ENCODE measurements around the gene MNT.
A peak's percentile ranks its signal among the peaks of the same experiment; 100 is the strongest.

MNT gene

GRCh38 chr17:2427215-2427614 is 26.4 kb upstream of the MNT start:
- H2BK12ac ChIP-seq (ENCODE audit: low read length): no peak overlapping the region

GRCh38 chr17:2423271-2423670 is 22.4 kb upstream of the MNT start:
- Histone ChIP-seq H3K27me3 (ENCODE audit: control insufficient read depth in 3 of 3, insufficient read depth in 3 of 3, low read depth in 1 of 3, low read length in 3 of 3) (no peaks in the 10 kb centered on the region), H3K36me3 (replicated peaks in 1 of 2; ENCODE audit: control insufficient read depth in 2 of 2, insufficient read depth in 2 of 2, low read length in 2 of 2) (peaks cover 16 to 62% of the 10 kb centered on the region in 2 donors), H3K9ac (ENCODE audit: low read depth, low read length, poor library complexity) (no peak overlapping the region), H4K91ac (ENCODE audit: low read depth, low read length, poor library complexity) (no peak overlapping the region), H3K18ac (ENCODE audit: low read length) (no peak overlapping the region), H3K4me3 (ENCODE audit: low read length in 2 of 2) (no peak overlapping the region), H2BK12ac (ENCODE audit: low read length) (no peak overlapping the region), H3K23ac (ENCODE audit: low read depth, low read length, poor library complexity) (no peak overlapping the region), H4K8ac (ENCODE audit: low read depth, low read length) (no peak overlapping the region), H3K79me1 (ENCODE audit: low read depth, low read length) (no peaks in the 10 kb centered on the region), H2BK5ac (ENCODE audit: low read length) (no peak overlapping the region), H3K4me2 (ENCODE audit: insufficient read depth, low read length, poor library complexity, severe bottlenecking) (no peak overlapping the region), H3K4ac (ENCODE audit: low read length) (no peak overlapping the region), H2BK120ac (ENCODE audit: low read depth, low read length) (no peak overlapping the region), H3K9me3 (replicated peaks in 1 of 2; ENCODE audit: control insufficient read depth in 2 of 2, insufficient read depth in 1 of 2, low read depth in 1 of 2, low read length in 2 of 2) (no peaks in the 10 kb centered on the region), H3K14ac (ENCODE audit: low read length) (no peak overlapping the region), H2AK5ac (ENCODE audit: low read depth, low read length) (no peak overlapping the region), H2AFZ (ENCODE audit: low read length) (no peak overlapping the region), H2BK15ac (ENCODE audit: low read length) (no peak overlapping the region), H3K4me1 (ENCODE audit: control insufficient read depth in 2 of 2, insufficient read depth in 1 of 2, low read depth in 1 of 2, low read length in 2 of 2) (no peaks in the 10 kb centered on the region), H3K27ac (replicated peaks; ENCODE audit: low read length) (no peak overlapping the region)
- WGBS, 2 donors (ENCODE audit: extremely low coverage in 2 of 2, insufficient read length in 2 of 2, insufficient replicate concordance in 1 of 2): no CpG with 5 or more reads among the region's 6 CpGs
- DNase-seq (ENCODE audit: low spot score): no peak

More at GRCh38 chr17:2427215-2427614, 26.4 kb upstream of the MNT start:
- Histone ChIP-seq H3K27ac (replicated peaks; ENCODE audit: low read length) (no peak overlapping the region), H4K91ac (ENCODE audit: low read depth, low read length, poor library complexity) (no peak overlapping the region), H3K27me3 (ENCODE audit: control insufficient read depth in 3 of 3, insufficient read depth in 3 of 3, low read depth in 1 of 3, low read length in 3 of 3) (no peaks in the 10 kb centered on the region), H2AFZ (ENCODE audit: low read length) (no peak overlapping the region), H3K9me3 (replicated peaks in 1 of 2; ENCODE audit: control insufficient read depth in 2 of 2, insufficient read depth in 1 of 2, low read depth in 1 of 2, low read length in 2 of 2) (no peaks in the 10 kb centered on the region), H3K4me3 (ENCODE audit: low read length in 2 of 2) (no peak overlapping the region), H3K36me3 (replicated peaks in 1 of 2; ENCODE audit: control insufficient read depth in 2 of 2, insufficient read depth in 2 of 2, low read length in 2 of 2) (peaks cover 2 to 38% of the 10 kb centered on the region in 2 donors), H3K79me1 (ENCODE audit: low read depth, low read length) (no peaks in the 10 kb centered on the region), H3K4me1 (ENCODE audit: control insufficient read depth in 2 of 2, insufficient read depth in 1 of 2, low read depth in 1 of 2, low read length in 2 of 2) (no peaks in the 10 kb centered on the region), H2BK120ac (ENCODE audit: low read depth, low read length) (no peak overlapping the region), H3K4ac (ENCODE audit: low read length) (no peak overlapping the region), H4K8ac (ENCODE audit: low read depth, low read length) (no peak overlapping the region), H2BK15ac (ENCODE audit: low read length) (no peak overlapping the region), H2BK5ac (ENCODE audit: low read length) (no peak overlapping the region), H3K9ac (ENCODE audit: low read depth, low read length, poor library complexity) (no peak overlapping the region), H3K18ac (ENCODE audit: low read length) (no peak overlapping the region), H3K14ac (ENCODE audit: low read length) (no peak overlapping the region), H3K4me2 (ENCODE audit: insufficient read depth, low read length, poor library complexity, severe bottlenecking) (no peak overlapping the region), H3K23ac (ENCODE audit: low read depth, low read length, poor library complexity) (no peak overlapping the region), H2AK5ac (ENCODE audit: low read depth, low read length) (no peak overlapping the region)
- WGBS, 2 donors (ENCODE audit: extremely low coverage in 2 of 2, insufficient read length in 2 of 2, insufficient replicate concordance in 1 of 2): no CpG with 5 or more reads among the region's 2 CpGs
- no peak for DNase-seq (ENCODE audit: low spot score)

GRCh38 chr17:2421315-2422147 is 20.7 kb upstream of the MNT start:
- Histone ChIP-seq H2BK5ac (ENCODE audit: low read length) (no peak overlapping the region), H3K18ac (ENCODE audit: low read length) (no peak overlapping the region), H2BK120ac (ENCODE audit: low read depth, low read length) (no peak overlapping the region), H2BK15ac (ENCODE audit: low read length) (no peak overlapping the region), H3K23ac (ENCODE audit: low read depth, low read length, poor library complexity) (no peak overlapping the region), H2AFZ (ENCODE audit: low read length) (no peak overlapping the region), H3K9me3 (replicated peaks in 1 of 2; ENCODE audit: control insufficient read depth in 2 of 2, insufficient read depth in 1 of 2, low read depth in 1 of 2, low read length in 2 of 2) (no peaks in the 10 kb centered on the region), H4K8ac (ENCODE audit: low read depth, low read length) (peak overlapping the region; percentile 26), H3K27me3 (ENCODE audit: control insufficient read depth in 3 of 3, insufficient read depth in 3 of 3, low read depth in 1 of 3, low read length in 3 of 3) (no peaks in the 10 kb centered on the region), H3K14ac (ENCODE audit: low read length) (no peak overlapping the region), H3K4me2 (ENCODE audit: insufficient read depth, low read length, poor library complexity, severe bottlenecking) (no peak overlapping the region), H3K27ac (replicated peaks; ENCODE audit: low read length) (no peak overlapping the region), H3K4me1 (ENCODE audit: control insufficient read depth in 2 of 2, insufficient read depth in 1 of 2, low read depth in 1 of 2, low read length in 2 of 2) (peaks cover 4 to 12% of the 10 kb centered on the region in 2 donors), H4K91ac (ENCODE audit: low read depth, low read length, poor library complexity) (no peak overlapping the region), H3K4ac (ENCODE audit: low read length) (no peak overlapping the region), H2AK5ac (ENCODE audit: low read depth, low read length) (no peak overlapping the region), H3K79me1 (ENCODE audit: low read depth, low read length) (no peaks in the 10 kb centered on the region), H3K36me3 (replicated peaks in 1 of 2; ENCODE audit: control insufficient read depth in 2 of 2, insufficient read depth in 2 of 2, low read length in 2 of 2) (peaks cover 16 to 67% of the 10 kb centered on the region in 2 donors), H2BK12ac (ENCODE audit: low read length) (no peak overlapping the region), H3K4me3 (ENCODE audit: low read length in 2 of 2) (no peak overlapping the region), H3K9ac (ENCODE audit: low read depth, low read length, poor library complexity) (no peak overlapping the region)
- DNase-seq (ENCODE audit: low spot score): no peak
- WGBS, 2 donors (ENCODE audit: extremely low coverage in 2 of 2, insufficient read length in 2 of 2, insufficient replicate concordance in 1 of 2): no CpG with 5 or more reads among the region's 27 CpGs

- peaks cover 17 to 60% of the 10 kb centered on the region in 2 donors for H3K36me3 ChIP-seq (replicated peaks in 1 of 2; ENCODE audit: control insufficient read depth in 2 of 2, insufficient read depth in 2 of 2, low read length in 2 of 2)
- H2BK12ac ChIP-seq (ENCODE audit: low read length): no peak overlapping the region
- WGBS, 2 donors (ENCODE audit: extremely low coverage in 2 of 2, insufficient read length in 2 of 2, insufficient replicate concordance in 1 of 2): no CpG with 5 or more reads among the region's 12 CpGs
Measured at GRCh38 chr17:2420176-2420575, 19.3 kb upstream of the MNT start.

More at GRCh38 chr17:2420176-2420575, 19.3 kb upstream of the MNT start:
- Histone ChIP-seq H4K91ac (ENCODE audit: low read depth, low read length, poor library complexity) (no peak overlapping the region), H3K14ac (ENCODE audit: low read length) (no peak overlapping the region), H3K79me1 (ENCODE audit: low read depth, low read length) (no peaks in the 10 kb centered on the region), H3K27ac (replicated peaks; ENCODE audit: low read length) (no peak overlapping the region), H3K27me3 (ENCODE audit: control insufficient read depth in 3 of 3, insufficient read depth in 3 of 3, low read depth in 1 of 3, low read length in 3 of 3) (no peaks in the 10 kb centered on the region), H3K9ac (ENCODE audit: low read depth, low read length, poor library complexity) (no peak overlapping the region), H4K8ac (ENCODE audit: low read depth, low read length) (no peak overlapping the region), H3K4me2 (ENCODE audit: insufficient read depth, low read length, poor library complexity, severe bottlenecking) (no peak overlapping the region), H2AFZ (ENCODE audit: low read length) (no peak overlapping the region), H2BK15ac (ENCODE audit: low read length) (no peak overlapping the region), H3K4me1 (ENCODE audit: control insufficient read depth in 2 of 2, insufficient read depth in 1 of 2, low read depth in 1 of 2, low read length in 2 of 2) (peaks cover 6 to 15% of the 10 kb centered on the region in 2 donors), H3K23ac (ENCODE audit: low read depth, low read length, poor library complexity) (no peak overlapping the region), H3K18ac (ENCODE audit: low read length) (no peak overlapping the region), H2AK5ac (ENCODE audit: low read depth, low read length) (no peak overlapping the region), H2BK5ac (ENCODE audit: low read length) (no peak overlapping the region), H3K4ac (ENCODE audit: low read length) (no peak overlapping the region), H3K4me3 (ENCODE audit: low read length in 2 of 2) (no peak overlapping the region), H3K9me3 (replicated peaks in 1 of 2; ENCODE audit: control insufficient read depth in 2 of 2, insufficient read depth in 1 of 2, low read depth in 1 of 2, low read length in 2 of 2) (no peaks in the 10 kb centered on the region), H2BK120ac (ENCODE audit: low read depth, low read length) (no peak overlapping the region)
- no peak for DNase-seq (ENCODE audit: low spot score)

All from neuronal stem cell (in vitro differentiated cells).